Measurements from ENCODE around the gene HLA-DMA.

DNA sequence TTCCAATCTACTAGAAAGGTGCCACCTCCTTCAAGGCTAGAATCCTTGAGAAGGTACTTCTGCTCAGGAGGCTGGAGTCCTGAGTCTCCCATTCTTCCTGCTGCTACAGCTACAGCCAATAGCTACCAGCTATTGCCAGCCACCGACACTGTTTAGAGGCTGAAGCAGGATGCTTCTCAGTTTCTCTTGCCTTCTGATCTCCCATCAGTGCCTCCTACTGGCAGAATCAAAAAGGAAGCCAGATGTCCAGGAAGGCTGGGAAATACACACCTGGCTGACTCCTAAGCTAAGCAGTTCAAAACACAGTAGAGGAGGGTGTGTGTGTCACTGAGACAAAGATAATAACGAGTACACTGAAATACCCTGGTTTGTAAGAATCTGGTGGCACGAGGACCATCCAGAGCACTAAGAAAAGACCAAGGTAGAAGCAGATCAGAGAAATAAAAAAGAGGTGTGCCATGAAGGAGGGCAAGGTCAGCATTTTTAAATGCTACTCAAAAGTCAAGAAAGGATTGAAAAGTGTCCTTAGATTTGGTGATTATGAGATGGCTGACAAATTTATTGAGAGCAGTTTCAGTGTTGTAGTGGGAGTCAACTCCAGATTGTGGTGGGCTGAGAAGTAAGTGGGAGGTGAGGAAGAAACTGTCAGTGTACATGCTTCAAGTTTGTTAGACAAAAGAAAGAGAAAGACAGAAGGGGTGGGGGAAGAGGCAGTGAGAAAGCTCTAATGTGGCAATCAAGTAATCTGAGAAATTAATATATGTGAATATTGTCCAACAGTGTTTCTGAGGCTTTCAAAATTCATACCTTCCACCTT lies 2.3 kb upstream of the HLA-DMA start:
- TF ChIP-seq FOXM1 (IDR thresholded peaks at IDR 0.05; ENCODE audit: borderline replicate concordance, low read depth) (no peak), TAF1 (IDR thresholded peaks at IDR 0.05; ENCODE audit: low read depth) (no peak), ZBTB7A (IDR thresholded peaks at IDR 0.05; ENCODE audit: low read depth) (no peak), CREB1 (IDR thresholded peaks at IDR 0.05; ENCODE audit: low read depth) (no peak), RAD21 (IDR thresholded peaks at IDR 0.05; ENCODE audit: low read depth) (peak; percentile 4; the same call in 1 of the 2 replicates), NFIC (IDR thresholded peaks at IDR 0.05) (no peak), YY1 (IDR thresholded peaks at IDR 0.05; ENCODE audit: low read depth) (no peak), EGR1 (IDR thresholded peaks at IDR 0.05) (no peak), EP300 (IDR thresholded peaks at IDR 0.05; ENCODE audit: borderline replicate concordance) (no peak), TCF12 (IDR thresholded peaks at IDR 0.05; ENCODE audit: low read depth) (no peak), CEBPB (IDR thresholded peaks at IDR 0.05) (no peak)
- TF ChIP-seq, protein P1, sequence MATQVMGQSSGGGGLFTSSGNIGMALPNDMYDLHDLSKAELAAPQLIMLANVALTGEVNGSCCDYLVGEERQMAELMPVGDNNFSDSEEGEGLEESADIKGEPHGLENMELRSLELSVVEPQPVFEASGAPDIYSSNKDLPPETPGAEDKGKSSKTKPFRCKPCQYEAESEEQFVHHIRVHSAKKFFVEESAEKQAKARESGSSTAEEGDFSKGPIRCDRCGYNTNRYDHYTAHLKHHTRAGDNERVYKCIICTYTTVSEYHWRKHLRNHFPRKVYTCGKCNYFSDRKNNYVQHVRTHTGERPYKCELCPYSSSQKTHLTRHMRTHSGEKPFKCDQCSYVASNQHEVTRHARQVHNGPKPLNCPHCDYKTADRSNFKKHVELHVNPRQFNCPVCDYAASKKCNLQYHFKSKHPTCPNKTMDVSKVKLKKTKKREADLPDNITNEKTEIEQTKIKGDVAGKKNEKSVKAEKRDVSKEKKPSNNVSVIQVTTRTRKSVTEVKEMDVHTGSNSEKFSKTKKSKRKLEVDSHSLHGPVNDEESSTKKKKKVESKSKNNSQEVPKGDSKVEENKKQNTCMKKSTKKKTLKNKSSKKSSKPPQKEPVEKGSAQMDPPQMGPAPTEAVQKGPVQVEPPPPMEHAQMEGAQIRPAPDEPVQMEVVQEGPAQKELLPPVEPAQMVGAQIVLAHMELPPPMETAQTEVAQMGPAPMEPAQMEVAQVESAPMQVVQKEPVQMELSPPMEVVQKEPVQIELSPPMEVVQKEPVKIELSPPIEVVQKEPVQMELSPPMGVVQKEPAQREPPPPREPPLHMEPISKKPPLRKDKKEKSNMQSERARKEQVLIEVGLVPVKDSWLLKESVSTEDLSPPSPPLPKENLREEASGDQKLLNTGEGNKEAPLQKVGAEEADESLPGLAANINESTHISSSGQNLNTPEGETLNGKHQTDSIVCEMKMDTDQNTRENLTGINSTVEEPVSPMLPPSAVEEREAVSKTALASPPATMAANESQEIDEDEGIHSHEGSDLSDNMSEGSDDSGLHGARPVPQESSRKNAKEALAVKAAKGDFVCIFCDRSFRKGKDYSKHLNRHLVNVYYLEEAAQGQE (IDR thresholded peaks at IDR 0.05; ENCODE audit: low read depth): no peak
- TF ChIP-seq, protein P2, sequence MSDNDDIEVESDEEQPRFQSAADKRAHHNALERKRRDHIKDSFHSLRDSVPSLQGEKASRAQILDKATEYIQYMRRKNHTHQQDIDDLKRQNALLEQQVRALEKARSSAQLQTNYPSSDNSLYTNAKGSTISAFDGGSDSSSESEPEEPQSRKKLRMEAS (IDR thresholded peaks at IDR 0.05): no peak

Measured in Ishikawa (cell line).